Spinal cord (tissue), 10 donors: ENCODE data around the gene QSOX1. TPM values are rescaled to one million over a fixed set of nuclear protein-coding genes. Genes with fewer than 3 reads are reported as not detected.

Experiments used
- DNase-seq, 6 donors: peaks; one replicate each; pipeline versions ENCODE4 v3.0.0 to v3.0.0-alpha.2; 2013 to 2015; ENCODE audit warnings: low spot score in 6 of 6, low read depth in 4 of 6
- H3K27ac ChIP-seq: one replicate; pipeline ENCODE4 v1.5.1; 2013; ENCODE audit warnings: low read depth, low read length, control low read depth
- H3K27me3 ChIP-seq: one replicate; pipeline ENCODE4 v1.6.1; 2013; ENCODE audit warnings: low read length; ENCODE audit not compliant: control insufficient read depth, insufficient read depth
- H3K36me3 ChIP-seq: one replicate; pipeline ENCODE4 v1.6.1; 2013; ENCODE audit warnings: low read length; ENCODE audit not compliant: control insufficient read depth, insufficient read depth
- H3K4me1 ChIP-seq: one replicate; pipeline ENCODE4 v1.6.1; 2013; ENCODE audit warnings: low read length; ENCODE audit not compliant: control insufficient read depth, insufficient read depth
- H3K4me3 ChIP-seq: one replicate; pipeline ENCODE4 v1.5.1; 2013; ENCODE audit warnings: low read depth, low read length, control low read depth
- H3K9me3 ChIP-seq: one replicate; pipeline ENCODE4 v1.6.1; 2013; ENCODE audit warnings: low read length; ENCODE audit not compliant: control insufficient read depth, insufficient read depth
- WGBS: methylation state at CpG from one replicate; pipeline ENCODE4 v1.1.5; 2013; ENCODE audit warnings: missing lambda C conversion rate; ENCODE audit not compliant: insufficient coverage; 5-methylcytosine and 5-hydroxymethylcytosine counted together
- polyA plus RNA-seq, 2 donors: library from polyadenylated mRNA; unstranded; fragments of 120-200 nt; gene quantifications; one replicate each; pipeline ENCODE4 v1.2.1, GENCODE V29; 2013; ENCODE audit not compliant: insufficient read length in 2 of 2
- total RNA-seq, 2 donors: library from RNA; depleted of rRNA in 1 of 2; stranded (reverse); fragments of 120-200 nt in 1 of 2; fragments of >200 nt in 1 of 2; gene quantifications; one replicate each; pipeline versions ENCODE4 v1.2.3 to v1.2.4, GENCODE V29; 2013 to 2014
- donor health status: healthy.

Gene QSOX1
- total and polyA plus RNA-seq, 4 donors: 25.0 to 46.5 (median 32.7) TPM

DNA sequence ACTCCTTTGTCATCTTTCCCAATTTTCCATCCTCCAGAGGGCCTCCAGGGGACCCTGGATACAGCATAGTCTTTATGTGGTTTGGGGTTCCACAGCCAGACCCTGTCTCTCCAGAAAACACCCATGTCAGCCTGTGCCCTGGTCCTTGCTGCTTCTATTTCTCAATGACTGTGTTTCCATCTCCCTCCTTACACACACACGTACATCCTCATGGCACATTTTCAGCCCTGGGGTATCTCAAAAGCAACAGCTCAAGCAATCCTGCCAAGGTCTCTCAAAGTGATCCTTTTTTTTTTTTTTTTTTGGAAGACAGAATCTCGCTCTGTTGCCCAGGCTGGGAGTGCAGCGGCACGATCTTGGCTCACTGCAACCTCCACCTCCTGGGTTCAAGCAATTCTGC lies 22.3 kb downstream of the QSOX1 start:
- WGBS: 33% methylated on average over 1 of the region's 4 CpGs
- no peak for DNase-seq
- no peaks in the 10 kb centered on the region for H3K9me3 ChIP-seq

DNA sequence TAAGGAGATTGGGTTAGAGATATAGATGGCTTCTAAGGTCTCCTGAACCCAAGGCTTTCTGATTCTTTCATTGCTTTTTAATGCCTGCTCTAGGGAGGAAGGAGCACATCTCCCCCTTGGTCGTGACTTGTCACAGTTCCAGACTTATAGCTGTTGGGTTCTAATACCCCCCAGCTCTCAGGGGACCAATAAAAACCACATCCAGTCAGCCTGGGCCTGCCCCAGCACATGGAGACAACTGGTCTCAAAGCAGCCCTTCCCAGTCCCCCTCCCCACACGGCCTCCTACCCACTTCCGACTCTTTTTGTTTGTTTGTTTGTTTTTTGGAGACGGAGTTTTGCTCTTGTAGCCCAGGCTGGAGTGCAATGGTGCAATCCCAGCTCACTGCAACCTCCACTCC lies 23.3 kb downstream of the QSOX1 start:
- H3K27me3 ChIP-seq: no peaks in the 10 kb centered on the region
- no peaks in the 10 kb centered on the region for H3K9me3 ChIP-seq
- H3K4me1 ChIP-seq: peaks cover 33% of the 10 kb centered on the region
- H3K36me3 ChIP-seq: peaks cover 24% of the 10 kb centered on the region
- WGBS: 83% methylated on average over 1 of the region's 4 CpGs
- H3K27ac ChIP-seq: no peak overlapping the region
- DNase-seq: no peak
- H3K4me3 ChIP-seq: no peak overlapping the region

More for the DNA sequence above, 22.3 kb downstream of the QSOX1 start:
- no peak overlapping the region for H3K4me3 ChIP-seq
- no peaks in the 10 kb centered on the region for H3K27me3 ChIP-seq
- peaks cover 24% of the 10 kb centered on the region for H3K4me1 ChIP-seq
- H3K36me3 ChIP-seq: peaks cover 15% of the 10 kb centered on the region
- H3K27ac ChIP-seq: no peak overlapping the region

DNA sequence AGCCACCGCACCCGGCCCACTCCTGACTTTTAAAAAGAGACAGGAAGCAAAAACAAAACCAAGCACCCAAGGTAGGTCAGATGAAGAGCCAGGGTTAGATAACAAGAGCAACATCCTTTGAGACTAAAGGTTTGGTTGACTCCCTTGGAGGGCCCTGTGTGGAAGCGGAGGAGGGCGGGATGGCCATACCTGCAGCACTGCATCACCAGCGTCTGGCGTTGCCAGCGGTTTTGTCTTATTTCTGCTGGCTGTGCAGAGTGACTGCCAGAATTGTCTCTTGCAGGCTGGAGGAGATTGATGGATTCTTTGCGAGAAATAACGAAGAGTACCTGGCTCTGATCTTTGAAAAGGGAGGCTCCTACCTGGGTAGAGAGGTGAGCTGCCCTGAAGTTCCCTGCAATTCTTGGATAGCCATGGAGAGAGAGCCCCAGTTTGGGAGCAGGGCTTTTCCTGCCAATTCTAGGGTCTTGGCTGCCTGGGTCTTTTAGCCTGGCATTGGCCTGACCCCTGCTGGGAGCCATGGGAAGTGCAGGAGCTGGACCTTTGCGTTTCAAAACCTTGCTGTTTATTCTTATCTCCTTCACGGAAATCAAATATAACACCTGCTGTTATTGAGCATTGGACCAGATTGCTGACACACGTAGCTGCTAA lies 24.0 kb downstream of the QSOX1 start:
- Histone ChIP-seq H3K4me1 (peaks cover 39% of the 10 kb centered on the region), H3K27ac (no peak overlapping the region), H3K27me3 (no peaks in the 10 kb centered on the region), H3K9me3 (no peaks in the 10 kb centered on the region), H3K36me3 (peaks cover 30% of the 10 kb centered on the region), H3K4me3 (no peak overlapping the region)
- DNase-seq: peak in 3 of 6 donors; percentile 37 to 85 (median 81)
- 62% methylated on average over 8 of the region's 12 CpGs for WGBS

- peaks cover 31% of the 10 kb centered on the region for H3K4me1 ChIP-seq
- H3K36me3 ChIP-seq: peaks cover 35% of the 10 kb centered on the region
- peak in 1 of 6 donors; percentile 23 for DNase-seq
- no peaks in the 10 kb centered on the region for H3K9me3 ChIP-seq
- no peak overlapping the region for H3K4me3 ChIP-seq
- H3K27me3 ChIP-seq: peaks cover 3% of the 10 kb centered on the region
- 84% methylated on average over 10 of the region's 12 CpGs for WGBS
- no peak overlapping the region for H3K27ac ChIP-seq
Measured at GRCh38 chr1:180179162-180179957, 24.7 kb downstream of the QSOX1 start.

- DNase-seq: peak in 1 of 6 donors; percentile 64
- peaks cover 24% of the 10 kb centered on the region for H3K4me1 ChIP-seq
- H3K27me3 ChIP-seq: peaks cover 3% of the 10 kb centered on the region
- 65% methylated on average over 5 of the region's 7 CpGs for WGBS
- no peak overlapping the region for H3K4me3 ChIP-seq
- no peaks in the 10 kb centered on the region for H3K9me3 ChIP-seq
- no peak overlapping the region for H3K27ac ChIP-seq
- peaks cover 43% of the 10 kb centered on the region for H3K36me3 ChIP-seq
Measured at GRCh38 chr1:180181048-180181447, 26.4 kb downstream of the QSOX1 start.

DNA sequence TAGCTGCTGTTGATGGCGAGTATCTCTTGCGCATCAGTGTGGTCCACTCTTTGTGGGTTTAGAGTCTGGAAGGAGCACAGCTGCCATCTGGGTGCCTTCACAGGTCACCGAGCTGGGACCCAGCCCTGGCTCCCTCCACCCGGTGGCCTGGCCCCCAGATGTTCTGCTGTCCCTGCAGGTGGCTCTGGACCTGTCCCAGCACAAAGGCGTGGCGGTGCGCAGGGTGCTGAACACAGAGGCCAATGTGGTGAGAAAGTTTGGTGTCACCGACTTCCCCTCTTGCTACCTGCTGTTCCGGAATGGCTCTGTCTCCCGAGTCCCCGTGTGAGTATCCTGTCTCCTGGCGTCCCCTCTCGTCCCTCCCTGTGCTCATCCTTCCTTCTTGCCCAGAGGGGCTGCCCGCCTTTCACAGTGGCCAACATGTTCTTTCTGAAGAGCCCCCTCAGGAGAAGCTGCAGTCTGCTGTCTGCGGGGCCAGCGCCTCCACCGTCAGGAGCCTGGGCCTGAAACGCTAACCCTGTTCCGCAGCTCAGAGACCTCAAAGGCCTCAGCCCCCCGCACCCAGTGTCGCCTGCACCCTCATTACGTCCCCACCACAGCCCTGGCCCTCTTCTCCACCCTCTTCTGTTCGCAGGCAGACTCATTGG lies 27.4 kb downstream of the QSOX1 start:
- 58% methylated on average over 23 of the region's 23 CpGs for WGBS
- H3K9me3 ChIP-seq: no peaks in the 10 kb centered on the region
- H3K27me3 ChIP-seq: peaks cover 5% of the 10 kb centered on the region
- H3K4me1 ChIP-seq: peaks cover 31% of the 10 kb centered on the region
- peaks cover 52% of the 10 kb centered on the region for H3K36me3 ChIP-seq
- no peak overlapping the region for H3K4me3 ChIP-seq
- DNase-seq: no peak
- H3K27ac ChIP-seq: no peak overlapping the region

- H3K36me3 ChIP-seq: peaks cover 59% of the 10 kb centered on the region
- peaks cover 34% of the 10 kb centered on the region for H3K4me1 ChIP-seq
- H3K27me3 ChIP-seq: peaks cover 9% of the 10 kb centered on the region
- peak overlapping the region; percentile 2 for H3K27ac ChIP-seq
- peak in 4 of 6 donors; percentile 23 to 88 (median 65) for DNase-seq
- WGBS: 24% methylated on average over 21 of the region's 22 CpGs
- H3K9me3 ChIP-seq: no peaks in the 10 kb centered on the region
- no peak overlapping the region for H3K4me3 ChIP-seq
Measured at GRCh38 chr1:180182643-180183311, 28.1 kb downstream of the QSOX1 start.

DNA sequence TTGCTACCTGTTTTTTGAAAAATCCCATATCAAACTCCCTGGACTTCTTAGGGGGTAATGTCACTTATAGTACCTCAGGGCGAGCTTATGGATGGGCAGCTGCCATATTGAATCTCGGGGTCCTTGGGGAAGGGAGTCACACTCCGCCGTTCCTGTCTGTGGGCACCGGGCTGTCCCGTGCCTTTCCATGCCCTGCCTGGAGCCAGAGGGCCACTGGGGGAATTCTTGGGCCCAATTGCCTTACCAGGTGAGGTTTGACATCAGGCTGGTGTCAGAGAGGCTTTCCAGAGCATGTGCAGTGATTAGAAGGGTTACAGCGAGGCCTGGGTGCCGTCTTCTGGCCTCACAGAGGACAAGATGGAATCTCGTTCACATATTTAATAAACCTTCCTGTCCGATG lies 28.8 kb downstream of the QSOX1 start:
- DNase-seq: no peak

GRCh38 chr1:180184041-180184440 lies 29.4 kb downstream of the QSOX1 start:
- Histone ChIP-seq H3K9me3 (no peaks in the 10 kb centered on the region), H3K27me3 (peaks cover 11% of the 10 kb centered on the region), H3K36me3 (peaks cover 71% of the 10 kb centered on the region), H3K4me1 (peaks cover 34% of the 10 kb centered on the region), H3K27ac (no peak overlapping the region), H3K4me3 (no peak overlapping the region)
- 100% methylated on average over 2 of the region's 9 CpGs for WGBS
- no peak for DNase-seq

More for the DNA sequence above, 28.8 kb downstream of the QSOX1 start:
- Histone ChIP-seq H3K27ac (no peak overlapping the region), H3K9me3 (no peaks in the 10 kb centered on the region), H3K4me1 (peaks cover 34% of the 10 kb centered on the region), H3K27me3 (peaks cover 9% of the 10 kb centered on the region), H3K4me3 (no peak overlapping the region), H3K36me3 (peaks cover 65% of the 10 kb centered on the region)
- 87% methylated on average over 9 of the region's 10 CpGs for WGBS
